Measurements from ENCODE around the gene INPP5K.

GRCh38 chr17:1559047-1560043 is 42.9 kb upstream of the INPP5K start:
- TF ChIP-seq CTCF (conservative IDR thresholded peaks at IDR 0.05) = no peak
- TF ChIP-seq EZH2 (IDR thresholded peaks at IDR 0.05; ENCODE audit: low read depth) = no peak

All from PC-9 (cell line).